GM23338 (cell line): ENCODE results near the gene SCAPER. TPM values are rescaled to one million over a fixed set of nuclear protein-coding genes. Genes with fewer than 3 reads are reported as not detected.

Experiments used
- ATAC-seq: fragments of 200-7000 bp; cut with Tn5 transposase; 3 replicates; pipeline ENCODE4 v1.9.1; 2020
- DNase-seq: peaks from one replicate; pipeline ENCODE4 v3.0.0-alpha.2; 2015; ENCODE audit warnings: low spot score
- H2AFZ ChIP-seq: fragments of 200-600 bp; sonication (generic); 2 replicates; pipeline ENCODE4 v1.8.0; 2016; ENCODE audit warnings: antibody characterized with exemption, mild to moderate bottlenecking, moderate library complexity
- H3F3A ChIP-seq: fragments of 200-600 bp; sonication (generic); replicated peaks from 2 replicates; pipeline ENCODE4 v1.8.0; 2017; ENCODE audit warnings: antibody characterized with exemption, mixed run types, low read depth
- H3K27ac ChIP-seq: fragments of 200-600 bp; sonication (generic); 2 replicates; pipeline ENCODE4 v1.6.1; 2016; ENCODE audit warnings: low read depth
- H3K27me3 ChIP-seq: fragments of 200-600 bp; sonication (generic); 2 replicates; pipeline ENCODE4 v1.8.0; 2016; ENCODE audit warnings: mild to moderate bottlenecking, mixed run types, moderate library complexity; ENCODE audit not compliant: insufficient read depth
- H3K36me3 ChIP-seq: fragments of 200-600 bp; sonication (generic); 2 replicates; pipeline ENCODE4 v1.8.0; 2016; ENCODE audit warnings: mild to moderate bottlenecking; ENCODE audit not compliant: insufficient read depth
- H3K4me1 ChIP-seq: fragments of 200-600 bp; sonication (generic); 2 replicates; pipeline ENCODE4 v1.8.0; 2016; ENCODE audit warnings: mild to moderate bottlenecking, moderate library complexity; ENCODE audit not compliant: insufficient read depth
- H3K4me2 ChIP-seq: fragments of 200-600 bp; sonication (generic); 2 replicates; pipeline ENCODE4 v1.7.1; 2017; ENCODE audit warnings: mixed run types
- H3K4me3 ChIP-seq: fragments of 200-600 bp; sonication (generic); 2 replicates; pipeline ENCODE4 v1.6.1; 2016; ENCODE audit warnings: mixed run types
- H3K79me2 ChIP-seq: fragments of 200-600 bp; sonication (generic); replicated peaks from 2 replicates; pipeline ENCODE4 v1.8.0; 2017; ENCODE audit warnings: mild to moderate bottlenecking; ENCODE audit not compliant: insufficient read depth
- H3K9me2 ChIP-seq: fragments of 200-600 bp; sonication (generic); 2 replicates; pipeline ENCODE4 v1.8.0; 2017; ENCODE audit not compliant: insufficient read depth
- H4K20me1 ChIP-seq: fragments of 200-600 bp; sonication (generic); replicated peaks from 2 replicates; pipeline ENCODE4 v1.8.0; 2017; ENCODE audit warnings: mild to moderate bottlenecking; ENCODE audit not compliant: insufficient read depth
- H3K27ac Mint-ChIP-seq: 2 replicates; pipeline ENCODE4 v1.8.0; 2020; ENCODE audit warnings: inconsistent platforms, mild to moderate bottlenecking, moderate library complexity, mixed read lengths
- H3K27me3 Mint-ChIP-seq: 3 replicates; pipeline ENCODE4 v1.8.0; 2022; ENCODE audit warnings: low read depth, mild to moderate bottlenecking, moderate library complexity, mixed read lengths, inconsistent platforms; ENCODE audit not compliant: insufficient read depth, poor library complexity
- H3K36me3 Mint-ChIP-seq: 3 replicates; pipeline ENCODE4 v1.8.0; 2021; ENCODE audit warnings: low read depth, mild to moderate bottlenecking, inconsistent platforms, moderate library complexity, mixed read lengths
- H3K4me1 Mint-ChIP-seq: 3 replicates; pipeline ENCODE4 v1.8.0; 2020; ENCODE audit warnings: mild to moderate bottlenecking, inconsistent platforms, mixed read lengths
- H3K4me3 Mint-ChIP-seq: 3 replicates; pipeline ENCODE4 v1.8.0; 2021; ENCODE audit warnings: moderate library complexity, mild to moderate bottlenecking, inconsistent platforms, mixed read lengths
- H3K9me3 Mint-ChIP-seq: 3 replicates; pipeline ENCODE4 v1.8.0; 2020; ENCODE audit warnings: moderate library complexity, mild to moderate bottlenecking, inconsistent platforms, mixed read lengths
- CREB1 ChIP-seq: fragments of 250-450 bp; sonication (Bioruptor Pico); IDR thresholded peaks from 2 replicates; pipeline ENCODE4 v1.5.0; 2020; ENCODE audit warnings: low read depth, mild to moderate bottlenecking, moderate library complexity
- ETS1 ChIP-seq: IDR thresholded peaks from 2 replicates; pipeline ENCODE4 v1.6.1; 2016; ENCODE audit warnings: antibody characterized with exemption
- EZH2 ChIP-seq: fragments of 200-600 bp; sonication (generic); IDR thresholded peaks from one replicate; pipeline ENCODE4 v1.8.0; 2017; ENCODE audit warnings: antibody characterized with exemption, mild to moderate bottlenecking, low read depth; ENCODE audit not compliant: unreplicated experiment
- EZH2phosphoT487 ChIP-seq: fragments of 200-600 bp; sonication (generic); IDR thresholded peaks from one replicate; pipeline ENCODE4 v1.8.1; 2018; ENCODE audit warnings: antibody characterized with exemption; ENCODE audit not compliant: unreplicated experiment
- JUNB ChIP-seq: IDR thresholded peaks from one replicate; pipeline ENCODE4 v1.6.1; 2016; ENCODE audit warnings: antibody characterized with exemption; ENCODE audit not compliant: unreplicated experiment
- NANOG ChIP-seq: IDR thresholded peaks from 2 replicates; pipeline ENCODE4 v1.6.1; 2016; ENCODE audit warnings: antibody characterized with exemption, borderline replicate concordance
- REST ChIP-seq: IDR thresholded peaks from one replicate; pipeline ENCODE4 v1.6.1; 2018; ENCODE audit warnings: antibody characterized with exemption; ENCODE audit not compliant: unreplicated experiment
- STAT1 ChIP-seq: IDR thresholded peaks from one replicate; pipeline ENCODE4 v1.6.1; 2016; ENCODE audit warnings: antibody characterized with exemption; ENCODE audit not compliant: unreplicated experiment
- ZNF114 ChIP-seq: fragments of 250-450 bp; sonication (Bioruptor Pico); IDR thresholded peaks from 2 replicates; pipeline ENCODE4 v1.5.0; 2020; ENCODE audit warnings: mild to moderate bottlenecking, moderate library complexity
- ZNF331 ChIP-seq: fragments of 250-450 bp; sonication (Bioruptor Pico); IDR thresholded peaks from 2 replicates; pipeline ENCODE4 v1.5.0; 2020; ENCODE audit warnings: low read depth, mild to moderate bottlenecking, moderate library complexity
- ZNF462 ChIP-seq: fragments of 250-450 bp; sonication (Bioruptor Pico); IDR thresholded peaks from 2 replicates; pipeline ENCODE4 v1.5.0; 2020; ENCODE audit warnings: mild to moderate bottlenecking, moderate library complexity
- polyA plus RNA-seq: library from polyadenylated mRNA; unstranded; fragments of >200 nt; fragmentation: Nextera tagmentation; extraction: Ambion mirVana; gene quantifications from 2 replicates; pipeline ENCODE4 v1.2.1, GENCODE V29; 2016
- total RNA-seq: library from RNA; depleted of rRNA; stranded (reverse); fragments of >200 nt; shearing (Covaris generic); gene quantifications from 2 replicates; pipeline ENCODE4 v1.2.3, GENCODE V29; 2014
- TF ChIP-seq, protein P1 (sequence below), 2 experiments: fragments of 200-600 bp in 1 of 2; sonication (generic) in 1 of 2; conservative IDR thresholded peaks; 2 replicates each; pipeline versions ENCODE4 v1.5.1 to v1.6.1; 2016 to 2017; ENCODE audit warnings: antibody characterized with exemption in 2 of 2, low read depth in 2 of 2, mild to moderate bottlenecking in 2 of 2, moderate library complexity in 1 of 2

The SCAPER gene
- total and polyA plus RNA-seq, 2 experiments from 2014 or later, result 9.1 to 17.6 TPM

DNA sequence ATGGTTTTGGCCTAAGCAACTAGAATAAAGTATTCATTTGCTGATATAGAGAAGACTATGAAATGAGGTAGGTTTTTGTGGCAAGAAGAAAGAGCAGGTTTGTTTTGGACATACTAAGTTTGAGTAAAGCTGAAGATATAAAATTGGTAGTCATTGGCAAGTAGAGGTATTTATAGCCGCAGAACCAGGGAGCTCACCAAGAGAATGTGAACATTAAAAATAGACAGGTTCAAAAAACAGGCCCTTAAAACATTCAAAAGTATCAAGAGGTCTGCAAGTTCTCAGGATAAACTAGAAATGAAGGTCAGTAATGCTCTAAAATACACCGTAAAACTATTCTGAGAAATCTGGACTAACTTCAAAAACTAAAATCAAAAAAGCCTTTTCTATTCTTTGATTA lies 240.7 kb downstream of the SCAPER start:
- Mint-ChIP-seq H3K36me3 (no peaks in the 10 kb centered on the region), H3K4me1 (no peaks in the 10 kb centered on the region; the same call in 2 of the 3 replicates), H3K27me3 (no peaks in the 10 kb centered on the region), H3K27ac (no peak overlapping the region), H3K9me3 (no peaks in the 10 kb centered on the region), H3K4me3 (no peak overlapping the region)
- no peaks in the 10 kb centered on the region for H3K79me2 ChIP-seq
- DNase-seq (no peak), ATAC-seq (no peak)
- H3K27me3 ChIP-seq, result no peaks in the 10 kb centered on the region
- no peaks in the 10 kb centered on the region for H3K36me3 ChIP-seq
- no peak overlapping the region for H3K27ac ChIP-seq
- no peak overlapping the region for H3K4me2 ChIP-seq
- H2AFZ ChIP-seq, result no peak overlapping the region
- no peak overlapping the region for H3K4me3 ChIP-seq
- H3K9me2 ChIP-seq, result no peaks in the 10 kb centered on the region
- H4K20me1 ChIP-seq, result no peaks in the 10 kb centered on the region
- TF ChIP-seq ETS1 (no peak), JUNB (no peak), CREB1 (CRISPR knock-in tag) (no peak), ZNF462 (no peak), NANOG (no peak), EZH2 (no peak), REST (no peak), EZH2phosphoT487 (no peak), ZNF114 (CRISPR knock-in tag) (no peak), STAT1 (no peak), ZNF331 (no peak)
- TF ChIP-seq, protein P1, sequence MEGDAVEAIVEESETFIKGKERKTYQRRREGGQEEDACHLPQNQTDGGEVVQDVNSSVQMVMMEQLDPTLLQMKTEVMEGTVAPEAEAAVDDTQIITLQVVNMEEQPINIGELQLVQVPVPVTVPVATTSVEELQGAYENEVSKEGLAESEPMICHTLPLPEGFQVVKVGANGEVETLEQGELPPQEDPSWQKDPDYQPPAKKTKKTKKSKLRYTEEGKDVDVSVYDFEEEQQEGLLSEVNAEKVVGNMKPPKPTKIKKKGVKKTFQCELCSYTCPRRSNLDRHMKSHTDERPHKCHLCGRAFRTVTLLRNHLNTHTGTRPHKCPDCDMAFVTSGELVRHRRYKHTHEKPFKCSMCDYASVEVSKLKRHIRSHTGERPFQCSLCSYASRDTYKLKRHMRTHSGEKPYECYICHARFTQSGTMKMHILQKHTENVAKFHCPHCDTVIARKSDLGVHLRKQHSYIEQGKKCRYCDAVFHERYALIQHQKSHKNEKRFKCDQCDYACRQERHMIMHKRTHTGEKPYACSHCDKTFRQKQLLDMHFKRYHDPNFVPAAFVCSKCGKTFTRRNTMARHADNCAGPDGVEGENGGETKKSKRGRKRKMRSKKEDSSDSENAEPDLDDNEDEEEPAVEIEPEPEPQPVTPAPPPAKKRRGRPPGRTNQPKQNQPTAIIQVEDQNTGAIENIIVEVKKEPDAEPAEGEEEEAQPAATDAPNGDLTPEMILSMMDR (conservative IDR thresholded peaks at IDR 0.05; ENCODE audit: low read depth in 2 of 2), result no peak
- no peaks in the 10 kb centered on the region for H3F3A ChIP-seq
- no peaks in the 10 kb centered on the region for H3K4me1 ChIP-seq
